Liver (tissue), 3 donors: ENCODE measurements around the gene CCR5AS.

Source experiments
- CTCF ChIP-seq: fragments of 150-350 bp; IDR thresholded peaks from 2 replicates; pipeline ENCODE4 v1.5.1; 2017; ENCODE audit warnings: improper control_type of control experiment, low read depth, low read length; ENCODE audit not compliant: missing input control
- EGR1 ChIP-seq, 2 donors: IDR thresholded peaks; 2 replicates each; pipeline ENCODE4 v1.6.1; 2016 to 2018; ENCODE audit warnings: antibody characterized with exemption in 2 of 2, low read depth in 2 of 2
- FOXA1 ChIP-seq: IDR thresholded peaks from 2 replicates; pipeline ENCODE4 v1.6.1; 2016; ENCODE audit warnings: antibody characterized with exemption
- GABPA ChIP-seq, 2 donors: IDR thresholded peaks in 1 of 2; conservative IDR thresholded peaks in 1 of 2; 2 replicates each; pipeline ENCODE4 v1.6.1; 2016; ENCODE audit warnings: antibody characterized with exemption in 2 of 2, mild to moderate bottlenecking in 1 of 2, moderate library complexity in 1 of 2
- HNF4A ChIP-seq, 2 donors: conservative IDR thresholded peaks; 2 replicates each; pipeline ENCODE4 v1.6.1; 2016; ENCODE audit warnings: antibody characterized with exemption in 2 of 2, mild to moderate bottlenecking in 2 of 2
- JUND ChIP-seq, 2 donors: IDR thresholded peaks; 2 replicates each; pipeline ENCODE4 v1.6.1; 2016; ENCODE audit warnings: antibody characterized with exemption in 2 of 2
- MAX ChIP-seq: IDR thresholded peaks from 2 replicates; pipeline ENCODE4 v1.6.1; 2016; ENCODE audit warnings: antibody characterized with exemption
- NR2F2 ChIP-seq: IDR thresholded peaks from 2 replicates; pipeline ENCODE4 v1.6.1; 2016; ENCODE audit warnings: antibody characterized with exemption
- RAD21 ChIP-seq, 2 donors: IDR thresholded peaks; 2 replicates each; pipeline ENCODE4 v1.6.1; 2016; ENCODE audit warnings: antibody characterized with exemption in 2 of 2, mild to moderate bottlenecking in 2 of 2
- REST ChIP-seq: IDR thresholded peaks from 2 replicates; pipeline ENCODE4 v1.6.1; 2016; ENCODE audit warnings: antibody characterized with exemption, mild to moderate bottlenecking
- TAF1 ChIP-seq: conservative IDR thresholded peaks from 2 replicates; pipeline ENCODE4 v1.6.1; 2016; ENCODE audit warnings: antibody characterized with exemption, mild to moderate bottlenecking
- YY1 ChIP-seq: IDR thresholded peaks from 2 replicates; pipeline ENCODE4 v1.6.1; 2016; ENCODE audit warnings: antibody characterized with exemption, mild to moderate bottlenecking
- ZBTB33 ChIP-seq: IDR thresholded peaks from 2 replicates; pipeline ENCODE4 v1.6.1; 2016; ENCODE audit warnings: antibody characterized with exemption
- donor health status: healthy.
- donor health status: healthy.

- TF ChIP-seq REST (no peak), CTCF (no peak), NR2F2 (no peak), ZBTB33 (no peak), TAF1 (no peak), JUND (IDR thresholded peaks at IDR 0.05) (no peak), RAD21 (IDR thresholded peaks at IDR 0.05) (no peak), FOXA1 (no peak), MAX (no peak), YY1 (no peak), GABPA (IDR thresholded peaks at IDR 0.05 in 1 of 2, conservative IDR thresholded peaks at IDR 0.05 in 1 of 2) (no peak), EGR1 (IDR thresholded peaks at IDR 0.05; ENCODE audit: low read depth in 2 of 2) (no peak), HNF4A (conservative IDR thresholded peaks at IDR 0.05) (no peak)
These were observed 56.7 kb downstream of the CCR5AS start for GRCh38 chr3:46350262-46350565.
